Hematopoietic multipotent progenitor cell treated with erythropoietin and hydrocortisone succinate and interleukin-3 and kit ligand, for 8 days (in vitro differentiated cells): ENCODE results near the gene BEGAIN.

Experiments
- DNase-seq: peaks from one replicate; pipeline ENCODE4 v3.0.0-alpha.2; 2015

Gene BEGAIN

GRCh38 chr14:100503251-100503650 is 84.0 kb downstream of the BEGAIN start:
- no peak for DNase-seq

- DNase-seq = no peak
Observed at GRCh38 chr14:100502622-100503220, 84.5 kb downstream of the BEGAIN start.

- DNase-seq = no peak
Observed at GRCh38 chr14:100500128-100500527, 87.1 kb downstream of the BEGAIN start.

GRCh38 chr14:100498068-100498467 is 89.1 kb downstream of the BEGAIN start:
- no peak for DNase-seq

GRCh38 chr14:100495917-100496316 is 91.3 kb downstream of the BEGAIN start:
- no peak for DNase-seq

- no peak for DNase-seq
Observed at GRCh38 chr14:100494645-100495044, 92.6 kb downstream of the BEGAIN start.

GRCh38 chr14:100490252-100490651 is 97.0 kb downstream of the BEGAIN start:
- no peak for DNase-seq

- DNase-seq = no peak
Observed at GRCh38 chr14:100488057-100488456, 99.2 kb downstream of the BEGAIN start.

- DNase-seq = no peak
Observed at GRCh38 chr14:100487304-100487703, 99.9 kb downstream of the BEGAIN start.
